ENCODE measurements around the gene SH3TC2.
"Not testable (repeated sequence)": the region's sequence is repeated elsewhere in the genome, so short reads cannot be mapped to it uniquely, and the experiment has no call there.

SH3TC2 gene

DNA sequence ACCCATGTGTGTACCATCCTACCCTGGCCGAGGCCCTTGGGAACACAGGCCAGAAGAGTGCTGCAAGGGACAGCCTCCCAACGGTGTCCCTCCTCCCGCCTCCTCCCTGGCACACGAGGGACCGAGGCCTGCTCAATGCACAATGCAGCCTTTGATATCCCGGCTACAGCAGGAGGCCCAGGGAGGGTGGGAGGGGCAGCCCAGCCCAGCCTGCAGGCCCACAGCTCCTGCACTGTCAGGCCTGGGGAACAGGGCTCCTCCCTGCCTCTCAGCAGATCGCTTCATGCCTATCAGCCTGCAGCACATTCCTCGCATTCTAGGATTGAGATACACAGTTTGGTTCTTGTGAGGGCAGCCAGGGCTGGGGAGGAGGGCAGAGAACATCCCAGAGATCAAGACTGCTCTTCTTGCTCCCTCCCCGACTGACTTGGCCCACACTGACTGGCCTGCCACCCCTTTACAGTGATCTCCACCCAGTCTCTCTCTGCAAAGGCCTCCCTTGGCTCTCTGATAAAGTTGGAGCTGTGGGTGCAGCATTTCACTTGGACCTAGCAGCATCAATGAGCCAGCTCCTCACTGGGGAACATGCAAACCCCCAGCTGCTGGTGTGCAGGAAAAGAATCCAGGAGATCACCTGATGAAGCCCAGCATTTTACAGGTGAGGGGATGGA is at the start of gene SH3TC2:
Gene SH3TC2 (minus strand): TSS at position 46 of the 671 bp plus-strand sequence. CDS start 40 bp downstream, at position 6.
- no peak for DNase-seq (ENCODE audit: low spot score in 2 of 2)
- Histone ChIP-seq H3K9me3 (no peaks in the 10 kb centered on the region), H3K4me1 (no peaks in the 10 kb centered on the region)

DNA sequence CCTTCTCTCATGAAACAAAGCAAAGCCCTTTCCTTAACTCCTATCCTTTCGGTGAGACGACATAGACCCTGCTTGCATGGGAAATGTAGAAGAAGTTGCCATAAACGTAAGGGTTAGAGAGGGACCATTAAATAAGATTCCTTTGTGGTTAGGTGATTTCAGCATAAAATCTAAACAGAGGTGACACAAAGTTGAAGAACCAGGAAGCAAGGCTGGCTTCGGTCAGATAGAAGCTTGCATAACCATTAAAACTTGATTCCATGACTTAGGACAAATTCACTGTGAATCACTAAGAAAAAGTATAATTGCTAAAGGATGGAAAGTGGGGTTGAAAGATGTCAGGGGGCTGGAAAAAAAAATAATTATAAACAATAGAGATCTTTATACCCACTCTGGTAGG is 47.5 kb upstream of the SH3TC2 start:
- Histone ChIP-seq H3K9me3 (no peaks in the 10 kb centered on the region), H3K4me1 (no peaks in the 10 kb centered on the region), H3K27me3 (ENCODE audit: low read depth) (no peaks in the 10 kb centered on the region), H3K4me3 (no peak overlapping the region), H3K36me3 (replicated peaks) (no peaks in the 10 kb centered on the region)
- in situ Hi-C loops (cut with MboI; ENCODE audit: low sequenced_read_pairs) = no loop called here
- DNase-seq (ENCODE audit: low spot score in 2 of 2) = no peak

More for the DNA sequence above, at the start of gene SH3TC2:
- in situ Hi-C loops (cut with MboI; ENCODE audit: low sequenced_read_pairs) = no loop called here
- H3K36me3 ChIP-seq (replicated peaks) = no peaks in the 10 kb centered on the region
- no peak within 1 kb of the TSS for H3K4me3 ChIP-seq
- H3K27me3 ChIP-seq (ENCODE audit: low read depth) = no peaks in the 10 kb centered on the region

DNA sequence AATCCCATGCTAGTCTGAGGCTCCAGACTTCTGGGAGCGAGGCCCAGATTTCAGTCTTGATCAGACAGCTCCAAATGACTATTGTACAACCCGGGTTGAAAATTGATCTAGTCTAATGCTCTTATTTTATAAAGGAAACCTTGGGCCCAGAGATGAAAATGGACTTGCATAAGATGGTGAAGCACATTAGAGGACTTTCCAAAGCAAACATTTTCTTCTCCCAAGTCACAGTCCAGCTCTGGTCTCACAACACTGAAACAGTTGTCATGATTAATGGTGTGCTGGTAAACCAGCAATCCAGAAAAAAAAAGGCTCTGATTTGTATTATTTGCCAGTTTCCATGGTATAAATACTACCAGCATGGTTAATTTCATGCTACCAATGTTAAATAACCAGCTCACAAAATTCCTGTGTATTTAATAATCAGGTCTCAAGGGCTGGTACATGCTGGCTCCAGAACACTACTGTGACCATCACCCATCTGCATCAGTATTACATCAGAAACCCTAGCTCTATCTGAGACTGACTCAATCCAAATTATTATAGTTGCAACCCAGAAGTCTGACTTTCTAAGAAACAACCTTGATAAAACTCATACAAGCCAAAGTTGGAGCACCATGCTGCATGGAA is 45.9 kb upstream of the SH3TC2 start:
- DNase-seq (ENCODE audit: low spot score in 2 of 2) = no peak
- Histone ChIP-seq H3K4me3 (no peak overlapping the region), H3K27me3 (ENCODE audit: low read depth) (no peaks in the 10 kb centered on the region), H3K4me1 (no peaks in the 10 kb centered on the region), H3K36me3 (replicated peaks) (no peaks in the 10 kb centered on the region), H3K9me3 (no peaks in the 10 kb centered on the region)
- in situ Hi-C loops (cut with MboI; ENCODE audit: low sequenced_read_pairs) = no loop called here

DNA sequence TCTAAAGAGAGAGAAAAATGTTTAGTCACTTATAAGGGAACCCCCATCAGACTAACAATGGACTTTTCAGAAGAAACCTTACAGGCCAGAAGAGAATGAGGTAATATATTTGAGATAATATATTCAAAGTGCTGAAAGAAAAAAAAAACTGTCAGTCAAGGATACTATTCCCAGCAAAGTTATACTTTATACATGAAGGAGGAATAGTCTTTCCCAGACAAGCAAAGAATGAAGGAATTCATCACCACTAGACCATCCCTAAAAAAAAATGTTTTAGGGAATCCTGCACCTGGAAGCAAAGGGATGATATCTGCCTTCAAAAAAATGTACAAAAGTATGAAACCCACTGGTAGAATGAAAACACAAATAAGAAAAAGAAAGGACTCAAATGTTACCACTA is 37.5 kb upstream of the SH3TC2 start:
- no peak for DNase-seq (ENCODE audit: low spot score in 2 of 2)
- H3K36me3 ChIP-seq (replicated peaks) = no peaks in the 10 kb centered on the region
- no peak overlapping the region for H3K4me3 ChIP-seq
- no peaks in the 10 kb centered on the region for H3K4me1 ChIP-seq
- no peaks in the 10 kb centered on the region for H3K27me3 ChIP-seq (ENCODE audit: low read depth)
- in situ Hi-C loops (cut with MboI; ENCODE audit: low sequenced_read_pairs) = no loop called here
- 0 out of 2 replicates have a peak, but pooled peaks cover 2% of the 10 kb centered on the region for H3K9me3 ChIP-seq

DNA sequence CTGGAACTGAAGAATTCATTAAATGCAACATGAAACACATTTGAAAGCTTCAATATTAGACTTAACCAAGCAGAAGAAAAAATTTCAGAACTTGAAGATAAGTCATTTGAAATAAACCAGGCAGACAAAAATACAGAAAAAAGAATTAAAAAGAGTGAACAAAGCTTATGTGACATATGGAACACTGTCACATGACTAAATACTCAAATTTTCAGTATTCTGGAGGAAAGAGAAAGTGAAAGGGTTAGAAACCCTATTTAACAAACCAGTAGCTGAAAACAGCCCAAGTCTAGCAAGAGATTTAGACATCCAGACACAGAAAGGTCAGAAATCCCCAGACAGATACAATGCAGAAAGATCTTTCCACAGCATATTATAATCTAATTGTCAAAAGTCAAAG is 37.1 kb upstream of the SH3TC2 start:
- no peaks in the 10 kb centered on the region for H3K4me1 ChIP-seq
- H3K27me3 ChIP-seq (ENCODE audit: low read depth) = no peaks in the 10 kb centered on the region
- no peak for DNase-seq (ENCODE audit: low spot score in 2 of 2)
- H3K4me3 ChIP-seq = no peak overlapping the region
- in situ Hi-C loops (cut with MboI; ENCODE audit: low sequenced_read_pairs) = no loop called here
- no peaks in the 10 kb centered on the region for H3K36me3 ChIP-seq (replicated peaks)
- H3K9me3 ChIP-seq = 0 out of 2 replicates have a peak, but pooled peaks cover 2% of the 10 kb centered on the region

DNA sequence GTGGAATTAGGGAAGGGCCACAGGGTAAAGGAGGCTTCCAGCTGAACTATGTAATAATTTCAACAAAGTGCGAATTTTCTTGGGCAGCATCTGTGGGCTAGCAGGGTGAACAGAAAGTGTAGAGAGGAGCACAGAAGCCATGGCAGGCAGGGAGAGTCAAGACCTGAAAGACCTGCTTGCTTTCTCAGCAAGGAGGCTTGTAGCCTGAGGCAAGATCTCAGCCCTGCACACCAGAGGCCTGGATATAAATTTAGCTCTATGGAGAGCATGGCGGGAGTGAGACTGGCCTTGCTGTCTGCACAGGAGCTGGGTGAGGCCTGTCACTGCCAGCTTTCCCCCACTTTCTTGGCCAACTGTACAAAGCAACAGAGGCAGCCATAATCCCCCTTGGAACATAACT is 32.1 kb upstream of the SH3TC2 start:
- H3K27me3 ChIP-seq (ENCODE audit: low read depth) = no peaks in the 10 kb centered on the region
- 0 out of 2 replicates have a peak, but pooled peaks cover 2% of the 10 kb centered on the region for H3K9me3 ChIP-seq
- no peaks in the 10 kb centered on the region for H3K36me3 ChIP-seq (replicated peaks)
- in situ Hi-C loops (cut with MboI; ENCODE audit: low sequenced_read_pairs) = no loop called here
- no peak overlapping the region for H3K4me3 ChIP-seq
- DNase-seq (ENCODE audit: low spot score in 2 of 2) = no peak
- no peaks in the 10 kb centered on the region for H3K4me1 ChIP-seq

DNA sequence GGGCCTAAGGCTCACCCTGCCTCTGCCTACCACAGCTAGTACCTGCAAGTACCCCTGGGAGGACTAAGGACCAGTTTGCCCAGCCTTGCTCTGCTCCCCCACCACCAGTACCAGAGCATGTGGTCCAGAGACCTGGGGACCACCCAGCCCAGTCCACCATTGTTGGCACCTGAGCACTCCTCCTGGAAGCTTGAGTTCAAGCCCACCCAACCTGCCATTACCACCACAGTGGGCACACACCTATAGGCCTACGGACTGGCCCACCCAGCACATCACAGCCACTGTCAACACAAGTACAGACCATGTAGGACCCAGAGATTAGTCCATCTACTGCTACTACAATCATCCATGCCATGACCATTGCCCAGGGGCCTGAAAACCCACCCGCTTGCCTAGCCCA is 30.8 kb upstream of the SH3TC2 start:
- in situ Hi-C loops (cut with MboI; ENCODE audit: low sequenced_read_pairs) = no loop called here
- Histone ChIP-seq H3K27me3 (ENCODE audit: low read depth) (no peaks in the 10 kb centered on the region), H3K4me3 (no peak overlapping the region), H3K4me1 (no peaks in the 10 kb centered on the region), H3K9me3 (0 out of 2 replicates have a peak, but pooled peaks cover under 1% of the 10 kb centered on the region), H3K36me3 (replicated peaks) (no peaks in the 10 kb centered on the region)
- no peak for DNase-seq (ENCODE audit: low spot score in 2 of 2)

DNA sequence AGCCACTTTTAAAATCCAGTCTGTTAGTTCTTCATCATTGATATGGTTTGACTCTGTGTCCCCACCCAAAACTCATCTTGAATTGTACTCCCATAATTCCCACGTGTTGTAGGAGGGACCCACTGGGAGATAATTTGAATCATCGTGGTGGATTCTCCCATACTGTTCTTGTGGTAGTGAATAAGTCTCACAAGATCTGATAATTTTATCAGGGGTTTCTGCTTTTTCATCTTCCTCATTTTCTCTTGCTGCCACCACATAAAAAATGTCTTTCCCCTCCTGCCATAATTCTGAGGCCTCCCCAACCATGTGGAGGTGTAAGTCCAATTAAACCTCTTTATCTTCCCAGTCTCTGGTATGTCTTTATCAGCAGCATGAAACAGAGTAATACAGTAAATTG is 26.9 kb upstream of the SH3TC2 start:
- in situ Hi-C loops (cut with MboI; ENCODE audit: low sequenced_read_pairs) = no loop called here
- H3K27me3 ChIP-seq (ENCODE audit: low read depth) = no peaks in the 10 kb centered on the region
- no peaks in the 10 kb centered on the region for H3K36me3 ChIP-seq (replicated peaks)
- no peak for DNase-seq (ENCODE audit: low spot score in 2 of 2)
- no peak overlapping the region for H3K4me3 ChIP-seq
- H3K4me1 ChIP-seq = no peaks in the 10 kb centered on the region
- no peaks in the 10 kb centered on the region for H3K9me3 ChIP-seq

DNA sequence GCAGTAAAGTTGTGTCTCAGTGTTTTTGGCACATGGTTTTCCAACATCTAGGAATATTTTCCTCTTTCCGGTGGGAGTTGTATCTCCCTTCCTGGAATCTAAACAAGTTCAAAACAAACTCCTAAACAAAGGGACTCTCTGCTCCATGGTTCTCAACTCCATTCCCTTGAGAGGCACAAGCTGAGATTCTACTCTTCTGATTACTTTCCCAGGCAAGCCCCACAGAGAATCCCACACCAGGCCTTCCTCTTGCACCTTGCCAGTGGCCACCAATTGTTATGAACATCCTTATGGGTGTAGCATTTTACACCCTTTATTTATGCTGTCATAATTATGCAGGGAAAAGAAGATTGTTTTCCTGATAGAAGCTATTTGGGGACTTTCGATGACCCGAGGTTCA is 25.8 kb upstream of the SH3TC2 start:
- Histone ChIP-seq H3K27me3 (ENCODE audit: low read depth) (no peaks in the 10 kb centered on the region), H3K4me3 (no peak overlapping the region), H3K4me1 (no peaks in the 10 kb centered on the region), H3K9me3 (no peaks in the 10 kb centered on the region), H3K36me3 (replicated peaks) (no peaks in the 10 kb centered on the region)
- in situ Hi-C loops (cut with MboI; ENCODE audit: low sequenced_read_pairs) = no loop called here
- no peak for DNase-seq (ENCODE audit: low spot score in 2 of 2)

DNA sequence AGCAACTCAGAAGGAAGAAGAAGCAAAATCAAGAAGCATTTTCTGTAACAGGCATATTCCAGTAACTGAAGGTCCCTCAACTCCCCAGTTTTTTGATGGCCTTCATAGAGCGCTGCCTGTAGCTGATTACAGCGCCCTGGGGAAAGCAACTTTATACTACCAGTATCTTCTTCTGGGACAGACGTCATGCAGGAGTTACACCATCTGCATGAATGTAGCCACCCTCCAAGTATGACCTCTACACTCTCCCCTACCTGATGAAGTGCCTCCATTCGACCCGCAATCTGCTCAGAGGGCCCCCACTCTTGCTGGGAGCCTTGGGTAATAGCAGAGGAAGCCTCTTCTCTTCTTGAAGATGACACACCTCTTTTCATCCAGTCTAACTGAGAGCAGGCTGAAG is 21.0 kb upstream of the SH3TC2 start:
- in situ Hi-C loops (cut with MboI; ENCODE audit: low sequenced_read_pairs) = no loop called here
- Histone ChIP-seq H3K4me3 (no peak overlapping the region), H3K27me3 (ENCODE audit: low read depth) (no peaks in the 10 kb centered on the region), H3K9me3 (no peaks in the 10 kb centered on the region), H3K4me1 (no peaks in the 10 kb centered on the region), H3K36me3 (replicated peaks) (no peaks in the 10 kb centered on the region)
- DNase-seq (ENCODE audit: low spot score in 2 of 2) = no peak

DNA sequence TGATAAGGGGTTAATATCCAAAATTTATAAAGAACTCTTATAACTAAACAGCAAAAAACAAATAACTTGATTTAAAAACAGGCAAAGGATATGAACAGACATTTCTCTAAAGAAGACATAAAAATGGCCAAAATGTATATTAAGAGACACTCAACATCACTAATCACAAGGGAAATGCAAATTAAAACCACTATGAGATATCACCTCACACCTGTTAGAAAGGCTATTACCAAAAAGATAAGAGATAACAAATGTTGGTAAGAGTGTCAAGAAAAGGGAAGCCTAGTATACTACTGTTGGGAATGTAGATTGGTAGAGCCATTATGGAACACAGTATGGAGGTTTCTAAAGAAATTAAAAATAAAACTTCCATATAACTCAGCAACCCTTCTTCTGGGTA is 19.4 kb upstream of the SH3TC2 start:
- Histone ChIP-seq H3K4me3 (no peak overlapping the region), H3K9me3 (no peaks in the 10 kb centered on the region), H3K4me1 (no peaks in the 10 kb centered on the region), H3K36me3 (replicated peaks) (no peaks in the 10 kb centered on the region), H3K27me3 (ENCODE audit: low read depth) (no peaks in the 10 kb centered on the region)
- no peak for DNase-seq (ENCODE audit: low spot score in 2 of 2)
- in situ Hi-C loops (cut with MboI; ENCODE audit: low sequenced_read_pairs) = no loop called here

DNA sequence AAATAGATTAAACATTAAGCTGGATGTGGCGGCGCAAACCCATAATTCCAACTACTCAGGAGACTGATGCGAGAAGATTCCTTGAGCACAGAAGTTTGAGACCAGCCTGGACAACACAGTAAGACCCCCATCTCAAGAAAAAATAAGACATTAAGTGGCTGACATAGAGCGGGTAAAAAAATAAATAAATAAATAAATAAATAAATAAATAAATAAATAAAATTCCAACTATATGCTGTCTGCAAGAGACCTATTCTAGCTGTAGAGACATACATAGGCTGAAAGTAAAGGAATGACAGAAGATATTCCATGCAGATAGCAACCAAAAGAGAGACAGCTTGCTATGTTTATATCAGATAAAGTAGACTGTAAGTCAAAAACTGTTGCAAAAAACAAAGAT is 17.4 kb upstream of the SH3TC2 start:
- H3K27me3 ChIP-seq (ENCODE audit: low read depth) = no peaks in the 10 kb centered on the region
- no peak overlapping the region for H3K4me3 ChIP-seq
- no peaks in the 10 kb centered on the region for H3K36me3 ChIP-seq (replicated peaks)
- no peak for DNase-seq (ENCODE audit: low spot score in 2 of 2)
- H3K9me3 ChIP-seq = no peaks in the 10 kb centered on the region
- in situ Hi-C loops (cut with MboI; ENCODE audit: low sequenced_read_pairs) = no loop called here
- H3K4me1 ChIP-seq = no peaks in the 10 kb centered on the region

DNA sequence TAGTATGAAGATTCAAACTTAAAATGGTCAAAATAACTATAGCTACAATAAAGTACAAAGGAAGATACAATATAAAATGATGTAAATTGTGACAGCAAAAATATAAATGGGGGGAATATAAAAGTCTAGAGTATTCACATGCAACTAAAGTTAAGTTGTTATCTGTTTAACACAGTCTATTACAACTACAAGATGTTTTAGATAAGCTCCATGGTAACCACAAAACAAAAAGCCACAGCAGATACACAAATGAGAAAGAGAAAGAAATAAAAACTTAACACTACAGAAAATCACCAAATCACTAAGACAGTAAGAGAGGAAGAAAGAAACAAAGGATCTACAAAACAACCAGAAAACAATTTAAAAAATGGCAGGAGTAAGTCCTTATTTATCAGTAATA is 17.0 kb upstream of the SH3TC2 start:
- Histone ChIP-seq H3K36me3 (replicated peaks) (no peaks in the 10 kb centered on the region), H3K4me1 (no peaks in the 10 kb centered on the region), H3K27me3 (ENCODE audit: low read depth) (no peaks in the 10 kb centered on the region), H3K9me3 (no peaks in the 10 kb centered on the region), H3K4me3 (no peak overlapping the region)
- no peak for DNase-seq (ENCODE audit: low spot score in 2 of 2)
- in situ Hi-C loops (cut with MboI; ENCODE audit: low sequenced_read_pairs) = no loop called here

DNA sequence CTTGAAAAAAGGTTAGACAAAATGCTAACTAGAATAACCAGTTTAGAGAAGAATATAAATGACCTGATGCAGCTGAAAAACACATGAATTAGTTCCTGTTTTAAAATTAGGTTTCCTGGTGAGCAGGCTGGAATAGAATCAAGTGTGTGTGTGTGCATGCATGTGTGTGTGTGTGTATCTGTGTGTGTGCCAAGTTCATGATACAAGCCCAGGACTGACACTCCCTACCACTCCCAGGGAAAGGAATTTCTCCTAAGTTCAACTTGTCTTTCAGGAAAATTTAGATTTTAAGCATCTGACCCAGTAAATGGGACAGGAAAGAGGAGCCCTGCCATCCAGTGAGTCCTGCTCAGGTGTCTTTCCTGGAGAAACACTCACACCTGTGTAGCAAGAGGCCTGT is 11.2 kb upstream of the SH3TC2 start:
- H3K9me3 ChIP-seq; DNase-seq (ENCODE audit: low spot score in 2 of 2); in situ Hi-C loops (cut with MboI; ENCODE audit: low sequenced_read_pairs); H3K27me3 ChIP-seq (ENCODE audit: low read depth); H3K4me1 ChIP-seq; H3K4me3 ChIP-seq; H3K36me3 ChIP-seq (replicated peaks): not testable (repeated sequence)

DNA sequence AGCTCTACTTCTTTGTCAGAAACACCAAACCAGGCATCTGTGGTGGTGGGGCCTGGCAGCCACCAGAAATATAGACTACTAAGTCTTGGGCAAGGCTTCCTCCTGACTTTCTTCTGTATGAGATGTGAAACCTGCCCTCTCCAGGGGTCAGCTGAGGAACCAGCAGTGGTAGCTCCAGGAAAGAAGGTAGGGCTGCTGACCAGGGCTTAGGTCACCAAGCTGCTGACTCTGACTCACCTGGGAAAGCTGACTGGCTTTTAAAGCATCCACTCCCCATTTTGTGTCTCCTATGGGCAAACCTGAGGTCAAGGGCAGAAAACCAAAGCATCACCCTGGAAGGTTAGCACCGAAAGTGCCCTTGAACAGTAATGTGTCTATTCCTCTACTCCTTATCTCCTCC is 10.4 kb upstream of the SH3TC2 start:
- in situ Hi-C loops (cut with MboI; ENCODE audit: low sequenced_read_pairs) = no loop called here
- no peak overlapping the region for H3K4me3 ChIP-seq
- no peak for DNase-seq (ENCODE audit: low spot score in 2 of 2)
- H3K27me3 ChIP-seq (ENCODE audit: low read depth) = no peaks in the 10 kb centered on the region
- no peaks in the 10 kb centered on the region for H3K36me3 ChIP-seq (replicated peaks)
- H3K4me1 ChIP-seq = no peaks in the 10 kb centered on the region
- H3K9me3 ChIP-seq = no peaks in the 10 kb centered on the region
